ENCODE data around the gene NHERF1. TPM values are rescaled to one million over a fixed set of nuclear protein-coding genes. Genes with fewer than 3 reads are reported as not detected.
A peak's percentile ranks its signal among the peaks of the same experiment; 100 is the strongest.

The NHERF1 gene
- polyA plus RNA-seq, 1 donor (not counting 4 experiments of a cell fraction or from before 2014, with no cell fraction given), result 45.6 TPM

DNA sequence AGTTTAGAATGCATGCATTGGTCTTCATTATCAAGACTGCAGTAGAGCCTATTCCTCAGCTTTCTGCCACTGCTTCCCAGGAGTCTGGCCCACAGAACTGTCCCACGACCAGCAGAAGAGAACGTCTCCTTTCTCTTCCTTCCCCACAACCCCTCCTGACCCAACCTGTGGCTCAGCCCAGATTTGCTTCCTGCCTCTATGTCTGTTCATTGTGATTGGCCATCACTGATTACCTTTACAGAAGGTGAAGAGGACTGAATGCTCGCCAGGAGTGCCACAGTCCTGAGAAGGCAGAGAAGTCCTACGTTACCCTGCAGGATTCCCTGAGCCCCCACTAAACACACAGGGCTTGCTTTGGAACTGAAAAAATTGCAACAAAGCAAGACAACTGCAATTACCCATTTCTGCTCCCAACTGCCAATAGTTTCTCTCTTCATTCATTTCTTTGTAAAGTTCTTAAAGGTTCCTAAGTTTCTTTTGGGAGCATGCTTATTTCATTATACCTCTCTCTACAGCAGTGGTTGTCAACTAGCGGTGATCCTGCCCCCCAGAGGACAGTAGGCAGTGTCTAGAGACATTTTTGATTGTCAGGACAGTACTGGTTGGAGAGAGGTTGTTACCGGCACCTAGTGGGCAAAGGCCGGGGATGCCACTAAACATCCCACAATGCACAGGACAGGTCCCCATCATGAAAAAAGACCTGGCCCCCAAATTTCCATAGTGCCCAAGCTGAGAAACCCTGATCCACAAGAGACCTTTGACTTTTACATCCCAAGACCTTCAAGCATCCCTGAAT is 32.2 kb downstream of the NHERF1 start:
- H3K4me2 ChIP-seq (ENCODE audit: control insufficient read depth, extremely low read depth, insufficient read depth, low read depth, low read length), result no peak overlapping the region
- no peak overlapping the region for H3K27ac ChIP-seq (ENCODE audit: control insufficient read depth, insufficient read depth, low read length)
- no peak overlapping the region for H3K9ac ChIP-seq (ENCODE audit: control insufficient read depth, extremely low read depth, insufficient read depth, low read length)
- peaks cover 20% of the 10 kb centered on the region for H3K79me2 ChIP-seq (ENCODE audit: control insufficient read depth, insufficient read depth, low read length)
- no peaks in the 10 kb centered on the region for H3K9me1 ChIP-seq (ENCODE audit: control insufficient read depth, extremely low read depth, insufficient read depth, low read length)
- H3K4me3 ChIP-seq (ENCODE audit: control insufficient read depth in 2 of 3, extremely low read depth in 1 of 3, insufficient read depth in 2 of 3, low read depth in 1 of 3, low read length in 3 of 3), result no peak overlapping the region
- no peaks in the 10 kb centered on the region for H4K20me1 ChIP-seq (ENCODE audit: control insufficient read depth, extremely low read depth, insufficient read depth, low read length)
- DNase-seq (ENCODE audit: low read depth, low spot score) (no peak), FAIRE-seq (no peak)
- TF ChIP-seq CTCF (optimal IDR thresholded peaks at IDR 0.05 in 1 of 3, IDR thresholded peaks at IDR 0.05 in 1 of 3, conservative IDR thresholded peaks at IDR 0.05 in 1 of 3; ENCODE audit: extremely low read depth in 1 of 3, insufficient read depth in 2 of 3, low read length in 3 of 3) (peak in 1 of 3 experiments; percentile 44), EZH2 (IDR thresholded peaks at IDR 0.05; ENCODE audit: low read length) (no peak)
- no peak overlapping the region for H2AFZ ChIP-seq (ENCODE audit: control insufficient read depth, low read length)
- no peaks in the 10 kb centered on the region for H3K9me3 ChIP-seq (ENCODE audit: control insufficient read depth, low read depth, low read length)
- H3K36me3 ChIP-seq (ENCODE audit: control insufficient read depth in 2 of 2, extremely low read depth in 1 of 2, insufficient read depth in 2 of 2, low read length in 2 of 2), result peaks cover 13 to 16% of the 10 kb centered on the region in 2 experiments
- peaks cover 7% of the 10 kb centered on the region for H3K4me1 ChIP-seq (ENCODE audit: control insufficient read depth, extremely low read depth, insufficient read depth, low read length)
- dilution Hi-C loops (cut with MboI; ENCODE audit: extremely low pct_ligation_motif_present, low sequenced_read_pairs), result no loop called here
- no peaks in the 10 kb centered on the region for H3K27me3 ChIP-seq (ENCODE audit: control insufficient read depth, extremely low read depth, insufficient read depth, low read length)

- Histone ChIP-seq H3K9me3 (ENCODE audit: control insufficient read depth, low read depth, low read length) (no peaks in the 10 kb centered on the region), H3K36me3 (ENCODE audit: control insufficient read depth in 2 of 2, extremely low read depth in 1 of 2, insufficient read depth in 2 of 2, low read length in 2 of 2) (peaks cover 15 to 16% of the 10 kb centered on the region in 2 experiments), H3K4me1 (ENCODE audit: control insufficient read depth, extremely low read depth, insufficient read depth, low read length) (peaks cover 10% of the 10 kb centered on the region), H3K27me3 (ENCODE audit: control insufficient read depth, extremely low read depth, insufficient read depth, low read length) (no peaks in the 10 kb centered on the region), H3K9me1 (ENCODE audit: control insufficient read depth, extremely low read depth, insufficient read depth, low read length) (no peaks in the 10 kb centered on the region), H3K4me2 (ENCODE audit: control insufficient read depth, extremely low read depth, insufficient read depth, low read depth, low read length) (no peak overlapping the region), H4K20me1 (ENCODE audit: control insufficient read depth, extremely low read depth, insufficient read depth, low read length) (no peaks in the 10 kb centered on the region), H3K79me2 (ENCODE audit: control insufficient read depth, insufficient read depth, low read length) (peaks cover 6% of the 10 kb centered on the region), H3K27ac (ENCODE audit: control insufficient read depth, insufficient read depth, low read length) (no peak overlapping the region), H3K4me3 (ENCODE audit: control insufficient read depth in 2 of 3, extremely low read depth in 1 of 3, insufficient read depth in 2 of 3, low read depth in 1 of 3, low read length in 3 of 3) (no peak overlapping the region), H3K9ac (ENCODE audit: control insufficient read depth, extremely low read depth, insufficient read depth, low read length) (no peak overlapping the region), H2AFZ (ENCODE audit: control insufficient read depth, low read length) (no peak overlapping the region)
- TF ChIP-seq EZH2 (IDR thresholded peaks at IDR 0.05; ENCODE audit: low read length), result no peak
- TF ChIP-seq CTCF (optimal IDR thresholded peaks at IDR 0.05 in 1 of 3, IDR thresholded peaks at IDR 0.05 in 1 of 3, conservative IDR thresholded peaks at IDR 0.05 in 1 of 3; ENCODE audit: extremely low read depth in 1 of 3, insufficient read depth in 2 of 3, low read length in 3 of 3), result no peak
- FAIRE-seq (no peak), DNase-seq (ENCODE audit: low read depth, low spot score) (no peak)
- dilution Hi-C loops (cut with MboI; ENCODE audit: extremely low pct_ligation_motif_present, low sequenced_read_pairs), result no loop called here
These were observed 34.1 kb downstream of the NHERF1 start for GRCh38 chr17:74782571-74782970.
